GM23248 (cell line): Measurements from ENCODE around the gene PTPRD. TPM values are rescaled to one million over a fixed set of nuclear protein-coding genes. Genes with fewer than 3 reads are reported as not detected.

Experiments used
- DNase-seq: peaks from one replicate; pipeline ENCODE4 v3.0.0-alpha.2; 2015
- H2AFZ ChIP-seq: fragments of 200-600 bp; sonication (generic); 2 replicates; pipeline ENCODE4 v1.6.1; 2016; ENCODE audit warnings: antibody characterized with exemption
- H3F3A ChIP-seq: fragments of 200-600 bp; sonication (generic); 2 replicates; pipeline ENCODE4 v1.6.1; 2016; ENCODE audit warnings: mild to moderate bottlenecking, antibody characterized with exemption, mixed run types; ENCODE audit not compliant: insufficient read depth
- H3K27ac ChIP-seq: fragments of 200-600 bp; sonication (generic); 2 replicates; pipeline ENCODE4 v1.5.1; 2016; ENCODE audit warnings: mild to moderate bottlenecking
- H3K27me3 ChIP-seq: fragments of 200-600 bp; sonication (generic); replicated peaks from 2 replicates; pipeline ENCODE4 v1.6.1; 2016; ENCODE audit warnings: mild to moderate bottlenecking; ENCODE audit not compliant: insufficient read depth
- H3K36me3 ChIP-seq: fragments of 200-600 bp; sonication (generic); 2 replicates; pipeline ENCODE4 v1.6.1; 2016; ENCODE audit warnings: low read depth, mild to moderate bottlenecking
- H3K4me1 ChIP-seq: fragments of 200-600 bp; sonication (generic); 2 replicates; pipeline ENCODE4 v1.6.1; 2016; ENCODE audit warnings: mild to moderate bottlenecking; ENCODE audit not compliant: insufficient read depth
- H3K4me2 ChIP-seq: fragments of 200-600 bp; sonication (generic); one replicate; pipeline ENCODE4 v1.6.1; 2016; ENCODE audit warnings: mild to moderate bottlenecking; ENCODE audit not compliant: unreplicated experiment
- H3K4me3 ChIP-seq: fragments of 200-600 bp; sonication (generic); 2 replicates; pipeline ENCODE4 v1.5.1; 2016; ENCODE audit warnings: mild to moderate bottlenecking
- H3K79me2 ChIP-seq: fragments of 200-600 bp; sonication (generic); 2 replicates; pipeline ENCODE4 v1.6.1; 2016; ENCODE audit warnings: mild to moderate bottlenecking; ENCODE audit not compliant: insufficient read depth
- H3K9ac ChIP-seq: fragments of 200-600 bp; sonication (generic); 2 replicates; pipeline ENCODE4 v1.6.1; 2016; ENCODE audit warnings: mild to moderate bottlenecking
- H3K9me2 ChIP-seq: fragments of 200-600 bp; sonication (generic); 2 replicates; pipeline ENCODE4 v1.6.1; 2016; ENCODE audit warnings: mixed run types, mild to moderate bottlenecking, moderate library complexity; ENCODE audit not compliant: insufficient read depth
- H3K9me3 ChIP-seq: fragments of 200-600 bp; sonication (generic); one replicate; pipeline ENCODE4 v1.6.1; 2017; ENCODE audit warnings: low read depth
- H4K20me1 ChIP-seq: fragments of 200-600 bp; sonication (generic); 2 replicates; pipeline ENCODE4 v1.6.0; 2016; ENCODE audit not compliant: insufficient read depth
- EZH2 ChIP-seq: fragments of 200-600 bp; sonication (generic); IDR thresholded peaks from 2 replicates; pipeline ENCODE4 v1.6.1; 2018; ENCODE audit warnings: antibody characterized with exemption, mild to moderate bottlenecking; ENCODE audit not compliant: insufficient read depth, poor library complexity, severe bottlenecking
- EZH2phosphoT487 ChIP-seq: fragments of 200-600 bp; sonication (generic); IDR thresholded peaks from 2 replicates; pipeline ENCODE4 v1.6.1; 2018; ENCODE audit warnings: antibody characterized with exemption, moderate library complexity, mild to moderate bottlenecking, low read depth; ENCODE audit not compliant: insufficient read depth
- WGBS, 2 experiments: methylation state at CpG; one replicate each; pipeline ENCODE4 v1.1.6; 2015 to 2017; ENCODE audit warnings: low lambda C conversion rate in 2 of 2, low coverage in 1 of 2; ENCODE audit errors: missing lambda C conversion rate in 2 of 2; 5-methylcytosine and 5-hydroxymethylcytosine counted together
- in situ Hi-C: fragments of 300-500 bp; cut with MboI; formaldehyde crosslinking; loops from 2 replicates; pipeline ENCODE4 v1.15.0; 2020
- polyA plus RNA-seq: library from polyadenylated mRNA; unstranded; fragments of >200 nt; fragmentation: Nextera tagmentation; extraction: Ambion mirVana; gene quantifications from 2 replicates; pipeline ENCODE4 v1.2.1, GENCODE V29; 2016
- total RNA-seq: library from RNA; depleted of rRNA; stranded (reverse); fragments of >200 nt; shearing (Covaris generic); gene quantifications from 2 replicates; pipeline ENCODE4 v1.2.3, GENCODE V29; 2014

PTPRD gene
- total and polyA plus RNA-seq, 2 experiments from 2014 or later: 0.05 TPM; not detected in 1

- Histone ChIP-seq H3F3A (no peaks in the 10 kb centered on the region), H3K9ac (no peak overlapping the region), H2AFZ (no peak overlapping the region), H3K27ac (no peak overlapping the region), H3K9me3 (no peaks in the 10 kb centered on the region), H3K79me2 (no peaks in the 10 kb centered on the region), H3K4me3 (no peak overlapping the region), H3K4me2 (no peak overlapping the region), H3K9me2 (no peaks in the 10 kb centered on the region), H3K4me1 (no peaks in the 10 kb centered on the region), H3K27me3 (no peaks in the 10 kb centered on the region), H3K36me3 (no peaks in the 10 kb centered on the region), H4K20me1 (no peaks in the 10 kb centered on the region)
- in situ Hi-C loops: no loop called here
- no peak for DNase-seq
- TF ChIP-seq EZH2 (no peak), EZH2phosphoT487 (no peak)
- 23 to 30% methylated on average over 5 of the region's 5 CpGs for WGBS, 2 experiments
Observed at GRCh38 chr9:8723195-8723594, 1889.6 kb downstream of the PTPRD start.

GRCh38 chr9:8719833-8720486 is 1892.8 kb downstream of the PTPRD start:
- TF ChIP-seq EZH2phosphoT487 (no peak), EZH2 (no peak)
- Histone ChIP-seq H3K36me3 (no peaks in the 10 kb centered on the region), H3K9me3 (no peaks in the 10 kb centered on the region), H3K27me3 (no peaks in the 10 kb centered on the region), H3F3A (no peaks in the 10 kb centered on the region), H3K27ac (no peak overlapping the region), H4K20me1 (no peaks in the 10 kb centered on the region), H3K79me2 (no peaks in the 10 kb centered on the region), H2AFZ (no peak overlapping the region), H3K9me2 (no peaks in the 10 kb centered on the region), H3K4me1 (no peaks in the 10 kb centered on the region), H3K4me3 (no peak overlapping the region), H3K4me2 (no peak overlapping the region), H3K9ac (no peak overlapping the region)
- in situ Hi-C loops: no loop called here
- no peak for DNase-seq
- 0 to 11% methylated on average over 1 of the region's 1 CpG for WGBS, 2 experiments

GRCh38 chr9:8718121-8718725 is 1894.6 kb downstream of the PTPRD start:
- H3K27me3 ChIP-seq: no peaks in the 10 kb centered on the region
- H3K4me1 ChIP-seq: no peaks in the 10 kb centered on the region
- no peaks in the 10 kb centered on the region for H3K9me3 ChIP-seq
- no peaks in the 10 kb centered on the region for H3F3A ChIP-seq
- DNase-seq: peak; percentile 1
- no peaks in the 10 kb centered on the region for H3K36me3 ChIP-seq
- no peaks in the 10 kb centered on the region for H3K9me2 ChIP-seq
- H3K4me3 ChIP-seq: no peak overlapping the region
- no peak overlapping the region for H3K9ac ChIP-seq
- in situ Hi-C loops: no loop called here
- H3K79me2 ChIP-seq: no peaks in the 10 kb centered on the region
- WGBS, 2 experiments: 4 to 11% methylated on average over 4 of the region's 4 CpGs
- TF ChIP-seq EZH2 (no peak), EZH2phosphoT487 (no peak)
- no peaks in the 10 kb centered on the region for H4K20me1 ChIP-seq
- no peak overlapping the region for H3K27ac ChIP-seq
- no peak overlapping the region for H3K4me2 ChIP-seq
- H2AFZ ChIP-seq: no peak overlapping the region

- Histone ChIP-seq H3K4me2 (no peak overlapping the region), H4K20me1 (no peaks in the 10 kb centered on the region), H3K27ac (no peak overlapping the region), H2AFZ (no peak overlapping the region), H3K9ac (no peak overlapping the region), H3K4me1 (no peaks in the 10 kb centered on the region), H3K9me2 (no peaks in the 10 kb centered on the region), H3K79me2 (no peaks in the 10 kb centered on the region), H3K4me3 (no peak overlapping the region), H3F3A (no peaks in the 10 kb centered on the region), H3K27me3 (no peaks in the 10 kb centered on the region), H3K36me3 (no peaks in the 10 kb centered on the region), H3K9me3 (no peaks in the 10 kb centered on the region)
- whole genome bisulfite sequencing, 2 experiments: 18 to 26% methylated on average over 3 of the region's 3 CpGs
- in situ Hi-C loops: no loop called here
- DNase-seq: no peak
- TF ChIP-seq EZH2phosphoT487: no peak
- no peak for TF ChIP-seq EZH2
Observed at GRCh38 chr9:8717146-8717545, 1895.7 kb downstream of the PTPRD start.
